Astrocyte (in vitro differentiated cells and primary cell): ENCODE data around the gene ZNF79. TPM values are rescaled to one million over a fixed set of nuclear protein-coding genes. Genes with fewer than 3 reads are reported as not detected.

Experiments
- DNase-seq: peaks from one replicate; pipeline ENCODE4 v3.0.0-alpha.2; 2010; ENCODE audit warnings: low read depth
- FAIRE-seq: peaks from 2 replicates; lab custom pipeline; 2011; peaks lifted over from hg19 to GRCh38; lab: Jason Lieb, UNC
- H2AFZ ChIP-seq: 2 replicates; pipeline ENCODE4 v1.6.0; 2012; ENCODE audit warnings: low read depth, low read length, inconsistent platforms
- H3K27ac ChIP-seq: 2 replicates; pipeline ENCODE4 v1.5.1; 2011; ENCODE audit warnings: low read depth, low read length, inconsistent platforms
- H3K27me3 ChIP-seq: 2 replicates; pipeline ENCODE4 v1.6.0; 2011; ENCODE audit warnings: low read length, inconsistent platforms; ENCODE audit not compliant: insufficient read depth
- H3K36me3 ChIP-seq: 2 replicates; pipeline ENCODE4 v1.5.1; 2011; ENCODE audit warnings: low read length, inconsistent platforms; ENCODE audit not compliant: insufficient read depth
- H3K4me1 ChIP-seq: 2 replicates; pipeline ENCODE4 v1.5.1; 2011; ENCODE audit warnings: low read length, inconsistent platforms; ENCODE audit not compliant: insufficient read depth
- H3K4me2 ChIP-seq: 2 replicates; pipeline ENCODE4 v1.6.0; 2012; ENCODE audit warnings: low read length, inconsistent platforms
- H3K4me3 ChIP-seq: 2 replicates; pipeline ENCODE4 v1.5.1; 2011; ENCODE audit warnings: low read depth, mild to moderate bottlenecking, low read length, inconsistent platforms; ENCODE audit not compliant: insufficient read depth
- H3K79me2 ChIP-seq: 2 replicates; pipeline ENCODE4 v1.6.0; 2012; ENCODE audit warnings: mild to moderate bottlenecking, low read length, inconsistent platforms; ENCODE audit not compliant: insufficient read depth
- H3K9ac ChIP-seq: 2 replicates; pipeline ENCODE4 v1.6.0; 2012; ENCODE audit warnings: mild to moderate bottlenecking, low read length, inconsistent platforms
- H3K9me3 ChIP-seq: 2 replicates; pipeline ENCODE4 v1.5.1; 2012; ENCODE audit warnings: low read depth, mild to moderate bottlenecking, low read length, inconsistent platforms; ENCODE audit not compliant: insufficient read depth
- H4K20me1 ChIP-seq: 2 replicates; pipeline ENCODE4 v1.6.0; 2012; ENCODE audit warnings: low read length, inconsistent platforms; ENCODE audit not compliant: insufficient read depth
- H3K27ac Mint-ChIP-seq: one replicate; pipeline ENCODE4 v1.8.0; 2021; ENCODE audit warnings: mild to moderate bottlenecking, mixed read lengths; ENCODE audit not compliant: unreplicated experiment
- H3K27me3 Mint-ChIP-seq: one replicate; pipeline ENCODE4 v1.8.0; 2021; ENCODE audit warnings: low read depth, mixed read lengths; ENCODE audit not compliant: unreplicated experiment
- H3K36me3 Mint-ChIP-seq: one replicate; pipeline ENCODE4 v1.8.0; 2021; ENCODE audit warnings: low read depth, mixed read lengths; ENCODE audit not compliant: unreplicated experiment
- H3K4me1 Mint-ChIP-seq: one replicate; pipeline ENCODE4 v1.8.0; 2021; ENCODE audit warnings: low read depth, mixed read lengths; ENCODE audit not compliant: unreplicated experiment
- H3K4me3 Mint-ChIP-seq: one replicate; pipeline ENCODE4 v1.8.0; 2021; ENCODE audit warnings: mild to moderate bottlenecking, moderate library complexity, mixed read lengths; ENCODE audit not compliant: unreplicated experiment
- H3K9me3 Mint-ChIP-seq: one replicate; pipeline ENCODE4 v1.8.0; 2021; ENCODE audit warnings: mild to moderate bottlenecking, mixed read lengths; ENCODE audit not compliant: unreplicated experiment
- CTCF ChIP-seq: IDR thresholded peaks from 2 replicates; pipeline ENCODE4 v1.5.1; 2011; ENCODE audit warnings: low read depth, mild to moderate bottlenecking, inconsistent platforms, low read length, moderate library complexity; ENCODE audit not compliant: insufficient read depth
- EZH2 ChIP-seq: IDR thresholded peaks from 2 replicates; pipeline ENCODE4 v1.6.1; 2012; ENCODE audit warnings: mild to moderate bottlenecking, low read length, inconsistent platforms; ENCODE audit not compliant: insufficient read depth
- total RNA-seq: library from RNA; stranded (reverse); gene quantifications from 2 replicates; pipeline ENCODE4 v1.2.1, GENCODE V29; 2021

The ZNF79 gene
- total RNA-seq, 1 donor from 2014 or later, result 11.5 TPM

- H3K9me3 Mint-ChIP-seq, result no peaks in the 10 kb centered on the region
- H3K36me3 Mint-ChIP-seq, result peaks cover 2% of the 10 kb centered on the region
- no peaks in the 10 kb centered on the region for H3K36me3 ChIP-seq
- H3K27ac Mint-ChIP-seq, result no peak overlapping the region
- no peak overlapping the region for H3K4me3 ChIP-seq
- DNase-seq (no peak), FAIRE-seq (no peak)
- H3K9ac ChIP-seq, result no peak overlapping the region
- H3K4me1 ChIP-seq, result peaks cover 4% of the 10 kb centered on the region
- no peak overlapping the region for H3K27ac ChIP-seq
- H3K9me3 ChIP-seq, result peaks cover 3% of the 10 kb centered on the region
- no peak for TF ChIP-seq CTCF
- TF ChIP-seq EZH2, result no peak
- no peaks in the 10 kb centered on the region for H3K27me3 Mint-ChIP-seq
- H3K79me2 ChIP-seq, result peaks cover under 1% of the 10 kb centered on the region
- H3K4me2 ChIP-seq, result no peak overlapping the region
- no peak overlapping the region for H3K4me3 Mint-ChIP-seq
- H3K4me1 Mint-ChIP-seq, result peaks cover 1% of the 10 kb centered on the region
- no peaks in the 10 kb centered on the region for H4K20me1 ChIP-seq
- H2AFZ ChIP-seq, result no peak overlapping the region
- no peaks in the 10 kb centered on the region for H3K27me3 ChIP-seq
Measured at GRCh38 chr9:127417131-127418036, 6.8 kb upstream of the ZNF79 start.

- TF ChIP-seq CTCF (no peak), EZH2 (no peak)
- Mint-ChIP-seq H3K27me3 (no peaks in the 10 kb centered on the region), H3K9me3 (no peaks in the 10 kb centered on the region), H3K36me3 (peaks cover 2% of the 10 kb centered on the region), H3K27ac (no peak overlapping the region), H3K4me3 (no peak overlapping the region), H3K4me1 (peaks cover 1% of the 10 kb centered on the region)
- FAIRE-seq, result no peak
- H3K4me2 ChIP-seq, result peak overlapping the region; percentile 5
- H3K79me2 ChIP-seq, result peaks cover 8% of the 10 kb centered on the region
- no peak overlapping the region for H2AFZ ChIP-seq
- H3K9me3 ChIP-seq, result peaks cover 3% of the 10 kb centered on the region
- no peaks in the 10 kb centered on the region for H3K36me3 ChIP-seq
- no peak overlapping the region for H3K4me3 ChIP-seq
- peaks cover 9% of the 10 kb centered on the region for H3K4me1 ChIP-seq
- no peak overlapping the region for H3K27ac ChIP-seq
- no peaks in the 10 kb centered on the region for H4K20me1 ChIP-seq
- no peak overlapping the region for H3K9ac ChIP-seq
- no peaks in the 10 kb centered on the region for H3K27me3 ChIP-seq
- no peak for DNase-seq
Measured at GRCh38 chr9:127418037-127418471, 6.1 kb upstream of the ZNF79 start.

- FAIRE-seq, result no peak
- Mint-ChIP-seq H3K4me3 (no peak overlapping the region), H3K9me3 (no peaks in the 10 kb centered on the region), H3K27ac (no peak overlapping the region), H3K4me1 (peaks cover 1% of the 10 kb centered on the region), H3K27me3 (no peaks in the 10 kb centered on the region), H3K36me3 (peaks cover 2% of the 10 kb centered on the region)
- Histone ChIP-seq H3K27ac (no peak overlapping the region), H3K4me2 (peak overlapping the region; percentile 83), H3K27me3 (no peaks in the 10 kb centered on the region), H3K4me3 (peak overlapping the region; percentile 37), H4K20me1 (no peaks in the 10 kb centered on the region), H3K4me1 (peaks cover 10% of the 10 kb centered on the region), H2AFZ (peak overlapping the region; percentile 64), H3K36me3 (no peaks in the 10 kb centered on the region), H3K79me2 (peaks cover 10% of the 10 kb centered on the region), H3K9ac (peak overlapping the region; percentile 64), H3K9me3 (peaks cover 3% of the 10 kb centered on the region)
- no peak for TF ChIP-seq EZH2
- TF ChIP-seq CTCF, result no peak
- no peak for DNase-seq
Measured at GRCh38 chr9:127419348-127419747, 4.8 kb upstream of the ZNF79 start.
